IMR-90 (cell line): ENCODE results near the gene SLC16A9. TPM values are rescaled to one million over a fixed set of nuclear protein-coding genes. Genes with fewer than 3 reads are reported as not detected.

Experiments
- ATAC-seq: fragments of 200-7000 bp; cut with Tn5 transposase; 2 replicates; pipeline ENCODE4 v1.9.1; 2020; ENCODE audit warnings: low read depth, mild to moderate bottlenecking, moderate library complexity
- BruUV-seq: library from RNA; stranded (reverse); fragments of 400-500 nt; replicated peaks from 2 replicates; lab custom pipeline; 2021; lab: Mats Ljungman, UMichigan
- CTCF ChIA-PET: fragments of 300-600 bp; formaldehyde crosslinking; extraction: SDS; loops from one replicate; lab custom pipeline; 2021; ENCODE audit warnings: antibody characterized with exemption; lab: Yijun Ruan, JAX
- POLR2A ChIA-PET: fragments of 300-600 bp; sonication (Branson Sonifier 250); formaldehyde crosslinking; loops from one replicate; lab custom pipeline; 2022; ENCODE audit warnings: antibody characterized with exemption; ENCODE audit not compliant: unreplicated experiment; lab: Charles Lee
- DNase-seq: peaks from one replicate; pipeline ENCODE4 v3.0.0; 2013
- H2AFZ ChIP-seq: replicated peaks from 2 replicates; pipeline ENCODE3; 2013; ENCODE audit warnings: low read length, mild to moderate bottlenecking; ENCODE audit not compliant: poor library complexity
- H2AK5ac ChIP-seq: 2 replicates; pipeline ENCODE4 v1.6.1; 2013; ENCODE audit warnings: low read depth, low read length, inconsistent platforms
- H2AK9ac ChIP-seq: replicated peaks from 2 replicates; pipeline ENCODE3; 2013; ENCODE audit warnings: mild to moderate bottlenecking, low read depth, low read length, moderate library complexity; ENCODE audit not compliant: poor library complexity
- H2BK120ac ChIP-seq: 2 replicates; pipeline ENCODE4 v1.6.1; 2013; ENCODE audit warnings: low read depth, low read length, inconsistent platforms
- H2BK15ac ChIP-seq: 3 replicates; pipeline ENCODE4 v1.6.1; 2013; ENCODE audit warnings: low read depth, low read length, inconsistent platforms
- H2BK20ac ChIP-seq: 2 replicates; pipeline ENCODE4 v1.6.1; 2013; ENCODE audit warnings: low read depth, mild to moderate bottlenecking, inconsistent platforms, low read length, moderate library complexity
- H2BK5ac ChIP-seq: 2 replicates; pipeline ENCODE4 v1.6.1; 2013; ENCODE audit warnings: mild to moderate bottlenecking, low read depth, low read length, inconsistent platforms; ENCODE audit not compliant: poor library complexity, severe bottlenecking
- H3K14ac ChIP-seq: replicated peaks from 2 replicates; pipeline ENCODE4 v1.6.1; 2013; ENCODE audit warnings: low read depth, low read length, inconsistent platforms
- H3K18ac ChIP-seq: 2 replicates; pipeline ENCODE4 v1.6.1; 2013; ENCODE audit warnings: low read depth, low read length, control low read depth
- H3K23ac ChIP-seq: 2 replicates; pipeline ENCODE4 v1.6.1; 2013; ENCODE audit warnings: low read depth, low read length, inconsistent platforms
- H3K27ac ChIP-seq: 2 replicates; pipeline ENCODE4 v1.5.1; 2013; ENCODE audit warnings: mild to moderate bottlenecking, control low read depth, low read length; ENCODE audit not compliant: insufficient read depth
- H3K27me3 ChIP-seq: 2 replicates; pipeline ENCODE4 v1.6.1; 2013; ENCODE audit warnings: low read length; ENCODE audit not compliant: control insufficient read depth, insufficient read depth
- H3K36me3 ChIP-seq: 2 replicates; pipeline ENCODE4 v1.6.1; 2013; ENCODE audit warnings: low read length, mixed read lengths; ENCODE audit not compliant: control insufficient read depth, insufficient read depth
- H3K4ac ChIP-seq: 2 replicates; pipeline ENCODE4 v1.6.1; 2013; ENCODE audit warnings: low read depth, low read length, inconsistent platforms
- H3K4me1 ChIP-seq: 2 replicates; pipeline ENCODE4 v1.6.1; 2013; ENCODE audit warnings: low read length, mixed read lengths; ENCODE audit not compliant: control insufficient read depth, insufficient read depth
- H3K4me2 ChIP-seq: 2 replicates; pipeline ENCODE4 v1.6.1; 2013; ENCODE audit warnings: low read depth, mild to moderate bottlenecking, control low read depth, low read length, moderate library complexity
- H3K4me3 ChIP-seq: 2 replicates; pipeline ENCODE4 v1.5.1; 2013; ENCODE audit warnings: low read depth, mild to moderate bottlenecking, control low read depth, low read length, moderate library complexity; ENCODE audit not compliant: insufficient read depth
- H3K56ac ChIP-seq: 2 replicates; pipeline ENCODE4 v1.6.1; 2013; ENCODE audit warnings: low read length, inconsistent platforms; ENCODE audit not compliant: insufficient read depth; ENCODE audit errors: extremely low read depth
- H3K79me1 ChIP-seq, 2 experiments: 2 replicates each; pipeline ENCODE4 v1.6.1; 2013; ENCODE audit warnings: low read length in 2 of 2, inconsistent platforms in 1 of 2, low read depth in 1 of 2
- H3K9ac ChIP-seq: 2 replicates; pipeline ENCODE4 v1.6.1; 2013; ENCODE audit warnings: low read depth, low read length, control low read depth
- H3K9me1 ChIP-seq: 2 replicates; pipeline ENCODE4 v1.6.1; 2013; ENCODE audit warnings: low read length, inconsistent platforms; ENCODE audit not compliant: insufficient read depth
- H3K9me3 ChIP-seq: 2 replicates; pipeline ENCODE4 v1.6.1; 2013; ENCODE audit warnings: low read length; ENCODE audit not compliant: control insufficient read depth, insufficient read depth
- H4K20me1 ChIP-seq: 2 replicates; pipeline ENCODE4 v1.6.1; 2013; ENCODE audit warnings: low read length, inconsistent platforms; ENCODE audit not compliant: insufficient read depth
- H4K5ac ChIP-seq: 2 replicates; pipeline ENCODE4 v1.6.1; 2013; ENCODE audit warnings: mild to moderate bottlenecking, low read depth, low read length, control low read depth
- H4K8ac ChIP-seq, 2 experiments: 2 replicates each; pipeline ENCODE4 v1.6.1; 2013; ENCODE audit warnings: low read depth in 2 of 2, low read length in 2 of 2, control low read depth in 1 of 2, inconsistent platforms in 1 of 2
- H4K91ac ChIP-seq: 2 replicates; pipeline ENCODE4 v1.6.1; 2013; ENCODE audit warnings: low read depth, low read length, inconsistent platforms; ENCODE audit not compliant: insufficient read depth
- BHLHE40 ChIP-seq: fragments of 150-350 bp; IDR thresholded peaks from 2 replicates; pipeline ENCODE4 v1.6.1; 2016; ENCODE audit warnings: mild to moderate bottlenecking, low read depth, low read length
- CEBPB ChIP-seq: IDR thresholded peaks from 2 replicates; pipeline ENCODE4 v1.6.1; 2012; ENCODE audit warnings: low read depth, low read length, improper control_type of control experiment
- CHD1 ChIP-seq: IDR thresholded peaks from 2 replicates; pipeline ENCODE4 v1.6.1; 2012; ENCODE audit warnings: low read depth, low read length, improper control_type of control experiment
- CTCF ChIP-seq: conservative IDR thresholded peaks from 2 replicates; pipeline ENCODE4 v1.5.1; 2012; ENCODE audit warnings: mild to moderate bottlenecking, low read depth, low read length, improper control_type of control experiment
- ELK1 ChIP-seq: fragments of 150-350 bp; IDR thresholded peaks from 2 replicates; pipeline ENCODE4 v1.6.1; 2016; ENCODE audit warnings: low read depth, mild to moderate bottlenecking, low read length, moderate library complexity, borderline replicate concordance
- FOS ChIP-seq: fragments of 150-350 bp; IDR thresholded peaks from 2 replicates; pipeline ENCODE4 v1.6.1; 2016; ENCODE audit warnings: low read depth, low read length
- MAFK ChIP-seq: IDR thresholded peaks from 2 replicates; pipeline ENCODE4 v1.6.1; 2012; ENCODE audit warnings: low read depth, low read length, improper control_type of control experiment
- MAZ ChIP-seq: IDR thresholded peaks from 2 replicates; pipeline ENCODE4 v1.6.1; 2012; ENCODE audit warnings: low read depth, mild to moderate bottlenecking, low read length, improper control_type of control experiment, moderate library complexity, borderline replicate concordance
- MXI1 ChIP-seq: IDR thresholded peaks from 2 replicates; pipeline ENCODE4 v1.6.1; 2012; ENCODE audit warnings: low read depth, mild to moderate bottlenecking, low read length, moderate library complexity, borderline replicate concordance
- NFE2L2 ChIP-seq: fragments of 150-350 bp; IDR thresholded peaks from 2 replicates; pipeline ENCODE4 v1.6.1; 2016; ENCODE audit warnings: low read depth, mild to moderate bottlenecking, low read length
- POLR2A ChIP-seq: IDR thresholded peaks from 2 replicates; pipeline ENCODE4 v1.6.1; 2012; ENCODE audit warnings: mild to moderate bottlenecking, low read depth, low read length
- RAD21 ChIP-seq: IDR thresholded peaks from 2 replicates; pipeline ENCODE4 v1.6.1; 2012; ENCODE audit warnings: low read length, improper control_type of control experiment
- RCOR1 ChIP-seq: IDR thresholded peaks from 2 replicates; pipeline ENCODE4 v1.6.1; 2012; ENCODE audit warnings: mild to moderate bottlenecking, low read length, improper control_type of control experiment; ENCODE audit not compliant: insufficient replicate concordance
- RFX5 ChIP-seq: IDR thresholded peaks from 2 replicates; pipeline ENCODE4 v1.8.0; 2012; ENCODE audit warnings: low read depth, mild to moderate bottlenecking, low read length, moderate library complexity
- SMC3 ChIP-seq: fragments of 150-350 bp; IDR thresholded peaks from 2 replicates; pipeline ENCODE4 v1.6.1; 2016; ENCODE audit warnings: low read depth, mild to moderate bottlenecking, antibody characterized with exemption, low read length, moderate library complexity
- USF2 ChIP-seq: fragments of 150-350 bp; IDR thresholded peaks from 2 replicates; pipeline ENCODE4 v1.6.1; 2017; ENCODE audit warnings: mild to moderate bottlenecking, antibody characterized with exemption, low read length, low read depth
- WGBS, 2 experiments: methylation state at CpG; one replicate each; pipeline versions ENCODE4 v1.1.5 to v1.1.7; 2013; ENCODE audit warnings: missing lambda C conversion rate in 2 of 2; ENCODE audit not compliant: insufficient read length in 1 of 2; ENCODE audit errors: extremely low coverage in 2 of 2; 5-methylcytosine and 5-hydroxymethylcytosine counted together
- dilution Hi-C: fragments of 300-500 bp; cut with HindIII; formaldehyde crosslinking; loops from one replicate; pipeline ENCODE4 v1.14.3; 2018; ENCODE audit warnings: low sequenced_read_pairs; ENCODE audit not compliant: unreplicated experiment
- in situ Hi-C: fragments of 300-500 bp; cut with MboI; formaldehyde crosslinking; loops from 3 replicates; pipeline ENCODE4 v1.14.3; 2019; ENCODE audit warnings: low sequenced_read_pairs, inconsistent platforms, mixed read lengths
- intact Hi-C: fragments of 100-400 bp; cut with micrococcal nuclease; formaldehyde crosslinking; loops from 2 replicates; pipeline ENCODE4 v1.10.0; 2022
- polyA plus RNA-seq, 3 experiments: library from polyadenylated mRNA; depleted of rRNA; stranded (reverse); fragments of >200 nt; gene quantifications; 2 replicates each; pipeline ENCODE4 v1.2.3, GENCODE V29; 2012; ENCODE audit warnings: low replicate concordance in 1 of 3
- total RNA-seq: library from RNA; depleted of rRNA; stranded (reverse); fragments of >200 nt; gene quantifications from 2 replicates; pipeline ENCODE4 v1.2.3, GENCODE V29; 2012

The SLC16A9 gene
- total and polyA plus RNA-seq, 2 of the 4 experiments (the other 2 are of a cell fraction) = 0.18 to 0.26 TPM

GRCh38 chr10:59692113-59692512, 17.5 kb downstream of the SLC16A9 start:
- Histone ChIP-seq H2AFZ (no peak overlapping the region), H3K79me1 (no peaks in the 10 kb centered on the region), H3K56ac (no peak overlapping the region), H4K91ac (no peak overlapping the region), H2AK9ac (no peak overlapping the region), H3K18ac (no peak overlapping the region), H4K8ac (no peak overlapping the region), H3K36me3 (no peaks in the 10 kb centered on the region), H2AK5ac (no peak overlapping the region), H3K4me2 (no peak overlapping the region), H3K9me1 (no peaks in the 10 kb centered on the region), H2BK15ac (no peak overlapping the region), H3K4me1 (no peaks in the 10 kb centered on the region), H3K14ac (no peak overlapping the region), H2BK120ac (no peak overlapping the region), H3K4me3 (no peak overlapping the region), H3K27me3 (no peaks in the 10 kb centered on the region), H3K4ac (no peak overlapping the region), H2BK20ac (no peak overlapping the region), H4K5ac (no peak overlapping the region), H3K9me3 (no peaks in the 10 kb centered on the region), H3K9ac (no peak overlapping the region), H4K20me1 (no peaks in the 10 kb centered on the region), H2BK5ac (no peak overlapping the region), H3K23ac (no peak overlapping the region), H3K27ac (no peak overlapping the region)
- in situ Hi-C loops = no loop called here
- ATAC-seq (no peak), DNase-seq (no peak)
- BruUV-seq = no TSS peak
- no peak for TF ChIP-seq MAFK
- TF ChIP-seq RAD21 = no peak
- TF ChIP-seq RCOR1 = no peak
- TF ChIP-seq USF2 = no peak
- no peak for TF ChIP-seq BHLHE40
- no peak for TF ChIP-seq RFX5
- no peak for TF ChIP-seq NFE2L2
- no peak for TF ChIP-seq ELK1
- no peak for TF ChIP-seq MAZ
- TF ChIP-seq CTCF = no peak
- TF ChIP-seq POLR2A = no peak
- TF ChIP-seq CEBPB = no peak
- TF ChIP-seq MXI1 = no peak
- TF ChIP-seq CHD1 = no peak
- no peak for TF ChIP-seq FOS
- no peak for TF ChIP-seq SMC3
- intact Hi-C loops = no loop called here
- dilution Hi-C loops = no loop called here
- CTCF ChIA-PET = no interaction called here
- POLR2A ChIA-PET = no interaction called here
- WGBS, 2 experiments = no CpG with 5 or more reads among the region's 2 CpGs
